Activated CD8-positive, alpha-beta T cell treated with anti-CD3 and anti-CD28 coated beads, Interleukin-2, amount 10 ng/mL, durations not matched to agents 7 days and 5 days (primary cell): Measurements from ENCODE around the gene WDR90. TPM values are rescaled to one million over a fixed set of nuclear protein-coding genes. Genes with fewer than 3 reads are reported as not detected.
"Not testable (repeated sequence)": the region's sequence is repeated elsewhere in the genome, so short reads cannot be mapped to it uniquely, and the experiment has no call there.

ENCODE experiments used
- ATAC-seq: fragments of 150-1000 bp; cut with Tn5 transposase; one replicate; pipeline ENCODE4 v1.10.0; 2021; ENCODE audit warnings: moderate library complexity
- CTCF ChIA-PET: fragments of 350-600 bp; sonication (Branson Sonifier 250); formaldehyde crosslinking; loops from one replicate; lab custom pipeline; 2021; ENCODE audit warnings: antibody characterized with exemption; lab: Charles Lee
- POLR2A ChIA-PET: fragments of 350-600 bp; sonication (Branson Sonifier 250); formaldehyde crosslinking; loops from one replicate; lab custom pipeline; 2021; ENCODE audit warnings: antibody characterized with exemption; lab: Charles Lee
- DNase-seq: peaks from one replicate; pipeline ENCODE4 v3.0.0-alpha.2; 2020
- H3K27ac Mint-ChIP-seq: one replicate; pipeline ENCODE4 v1.8.0; 2021; ENCODE audit warnings: mild to moderate bottlenecking, mixed read lengths
- H3K27me3 Mint-ChIP-seq: one replicate; pipeline ENCODE4 v1.8.0; 2021; ENCODE audit warnings: low read depth, mixed read lengths
- H3K36me3 Mint-ChIP-seq: one replicate; pipeline ENCODE4 v1.8.0; 2021; ENCODE audit warnings: low read depth, mixed read lengths
- H3K4me1 Mint-ChIP-seq: one replicate; pipeline ENCODE4 v1.8.0; 2021; ENCODE audit warnings: low read depth, mixed read lengths
- H3K4me3 Mint-ChIP-seq: one replicate; pipeline ENCODE4 v1.8.0; 2021; ENCODE audit warnings: mild to moderate bottlenecking, mixed read lengths
- H3K9me3 Mint-ChIP-seq: one replicate; pipeline ENCODE4 v1.8.0; 2022; ENCODE audit warnings: mixed read lengths; ENCODE audit not compliant: insufficient read depth
- total RNA-seq, 2 experiments: library from RNA; stranded (reverse); gene quantifications; one replicate each; pipeline ENCODE4 v1.2.3, GENCODE V29; 2021

WDR90 gene
- total RNA-seq, 2 experiments from 2014 or later, result 96.8 to 106 TPM

GRCh38 chr16:710500-711075, 61.4 kb downstream of the WDR90 start:
- no peaks in the 10 kb centered on the region for H3K36me3 Mint-ChIP-seq
- H3K4me1 Mint-ChIP-seq, result peaks cover 6% of the 10 kb centered on the region
- H3K27me3 Mint-ChIP-seq, result peaks cover 26% of the 10 kb centered on the region
- POLR2A ChIA-PET, result no interaction called here
- ATAC-seq (no peak), DNase-seq (no peak)
- CTCF ChIA-PET, result interaction anchor here (1.0 to 3.7 kb wide), 2 partner anchors 25 to 75 kb away, joined by 3 to 51 read pairs; partner anchors contain the start of genes CHTF18 and RPUSD1
- no peak overlapping the region for H3K4me3 Mint-ChIP-seq
- no peak overlapping the region for H3K27ac Mint-ChIP-seq
- H3K9me3 Mint-ChIP-seq, result no peaks in the 10 kb centered on the region

- CTCF ChIA-PET, result interaction anchor here (3.7 kb wide), 1 partner anchor 74 kb away, joined by 51 read pairs; the partner anchor contains the start of genes CHTF18 and RPUSD1
- Mint-ChIP-seq H3K27ac (no peak overlapping the region), H3K36me3 (no peaks in the 10 kb centered on the region), H3K27me3 (peaks cover 26% of the 10 kb centered on the region), H3K4me3 (no peak overlapping the region), H3K9me3 (no peaks in the 10 kb centered on the region), H3K4me1 (peaks cover 9% of the 10 kb centered on the region)
- POLR2A ChIA-PET, result no interaction called here
- DNase-seq, result no peak
- no peak for ATAC-seq
Measured at GRCh38 chr16:711084-711483, 61.9 kb downstream of the WDR90 start.

- POLR2A ChIA-PET, result no interaction called here
- peak; percentile 85 for DNase-seq
- Mint-ChIP-seq H3K4me1 (peaks cover 11% of the 10 kb centered on the region), H3K9me3 (no peaks in the 10 kb centered on the region), H3K27me3 (peaks cover 24% of the 10 kb centered on the region), H3K27ac (no peak overlapping the region), H3K4me3 (no peak overlapping the region), H3K36me3 (no peaks in the 10 kb centered on the region)
- CTCF ChIA-PET, result interaction anchor here (0.7 to 3.7 kb wide), 19 partner anchors 9 to 345 kb away, joined by 3 to 51 read pairs (median 4); partner anchors contain the start of genes ANTKMT, CHTF18, CIAO3 and RPUSD1
- ATAC-seq, result peak; percentile 65
Measured at GRCh38 chr16:711548-712320, 62.6 kb downstream of the WDR90 start.

- CTCF ChIA-PET, result interaction anchor here (0.7 to 3.7 kb wide), 18 partner anchors 8 to 344 kb away, joined by 3 to 51 read pairs (median 4); partner anchors contain the start of genes ANTKMT, CHTF18, CIAO3 and RPUSD1
- H3K36me3 Mint-ChIP-seq, H3K4me3 Mint-ChIP-seq, H3K27ac Mint-ChIP-seq, POLR2A ChIA-PET, ATAC-seq, H3K9me3 Mint-ChIP-seq: not testable (repeated sequence)
- peaks cover 16% of the 10 kb centered on the region for H3K27me3 Mint-ChIP-seq
- DNase-seq, result peak; percentile 61
- peaks cover 11% of the 10 kb centered on the region for H3K4me1 Mint-ChIP-seq
Measured at GRCh38 chr16:712740-713250, 63.6 kb downstream of the WDR90 start.

GRCh38 chr16:714079-714478, 64.9 kb downstream of the WDR90 start:
- CTCF ChIA-PET, result interaction anchor here (1.1 kb wide), 1 partner anchor 71 kb away, joined by 4 read pairs; no protein-coding TSS in a partner anchor
- no peak overlapping the region for H3K4me3 Mint-ChIP-seq
- peaks cover 16% of the 10 kb centered on the region for H3K4me1 Mint-ChIP-seq
- H3K27me3 Mint-ChIP-seq, result peaks cover 10% of the 10 kb centered on the region
- H3K27ac Mint-ChIP-seq, result no peak overlapping the region
- H3K36me3 Mint-ChIP-seq, result no peaks in the 10 kb centered on the region
- no peak for ATAC-seq
- POLR2A ChIA-PET, result interaction anchor here (1.5 kb wide), 1 partner anchor 24 kb away, joined by 6 read pairs; the partner anchor contains the start of gene WDR24
- no peak for DNase-seq
- no peaks in the 10 kb centered on the region for H3K9me3 Mint-ChIP-seq

GRCh38 chr16:714558-715476, 65.7 kb downstream of the WDR90 start, which contains the start of gene METRN:
Gene METRN, plus strand, starts transcription at chr16:715118. Its CDS starts 172 bp downstream, at chr16:715290.
- H3K27ac Mint-ChIP-seq, result no peak within 1 kb of the TSS
- H3K9me3 Mint-ChIP-seq, result no peaks in the 10 kb centered on the region
- DNase-seq (peak; percentile 91), ATAC-seq (peak; percentile 89)
- peaks cover 7% of the 10 kb centered on the region for H3K27me3 Mint-ChIP-seq
- peaks cover 23% of the 10 kb centered on the region for H3K4me1 Mint-ChIP-seq
- POLR2A ChIA-PET, result interaction anchor here (1.0 to 2.3 kb wide), 4 partner anchors 10 to 24 kb away, joined by 3 to 6 read pairs (median 6); partner anchors contain the start of gene WDR24
- no peaks in the 10 kb centered on the region for H3K36me3 Mint-ChIP-seq
- H3K4me3 Mint-ChIP-seq, result peak within 1 kb of the TSS; percentile 43
- CTCF ChIA-PET, result interaction anchor here (1.0 to 2.1 kb wide), 5 partner anchors 18 to 74 kb away, joined by 3 to 6 read pairs (median 3); partner anchors contain the start of genes CHTF18 and RPUSD1

GRCh38 chr16:715477-716199, 66.5 kb downstream of the WDR90 start:
- Mint-ChIP-seq H3K4me1 (peaks cover 31% of the 10 kb centered on the region), H3K4me3 (peak overlapping the region; percentile 43), H3K27ac (no peak overlapping the region), H3K9me3 (no peaks in the 10 kb centered on the region), H3K27me3 (peaks cover 7% of the 10 kb centered on the region), H3K36me3 (no peaks in the 10 kb centered on the region)
- DNase-seq, result no peak
- ATAC-seq, result peak; percentile 17
- ChIA-PET POLR2A (interaction anchor here (0.6 to 2.3 kb wide), 6 partner anchors 11 to 33 kb away, joined by 3 to 6 read pairs (median 4); partner anchors contain the start of gene WDR24), CTCF (interaction anchor here (0.8 to 2.1 kb wide), 12 partner anchors 8 to 73 kb away, joined by 3 to 9 read pairs (median 3); partner anchors contain the start of genes CHTF18, CIAO3 and RPUSD1)

GRCh38 chr16:716200-716568, 67.0 kb downstream of the WDR90 start:
- POLR2A ChIA-PET, result interaction anchor here (0.6 to 2.3 kb wide), 4 partner anchors 12 to 33 kb away, joined by 3 to 6 read pairs (median 4); partner anchors contain the start of gene WDR24
- no peak overlapping the region for H3K27ac Mint-ChIP-seq
- peaks cover 32% of the 10 kb centered on the region for H3K4me1 Mint-ChIP-seq
- no peaks in the 10 kb centered on the region for H3K9me3 Mint-ChIP-seq
- peaks cover 7% of the 10 kb centered on the region for H3K27me3 Mint-ChIP-seq
- H3K36me3 Mint-ChIP-seq, result no peaks in the 10 kb centered on the region
- DNase-seq, result no peak
- ATAC-seq, result no peak
- H3K4me3 Mint-ChIP-seq, result peak overlapping the region; percentile 43
- CTCF ChIA-PET, result interaction anchor here (0.8 to 2.1 kb wide), 9 partner anchors 8 to 72 kb away, joined by 3 to 9 read pairs (median 3); partner anchors contain the start of genes CHTF18, CIAO3 and RPUSD1

GRCh38 chr16:716768-717325, 67.7 kb downstream of the WDR90 start:
- H3K27ac Mint-ChIP-seq, result no peak overlapping the region

More at GRCh38 chr16:716768-717325, 67.7 kb downstream of the WDR90 start:
- DNase-seq (no peak), ATAC-seq (no peak)
- CTCF ChIA-PET, result interaction anchor here (1.2 to 1.9 kb wide), 5 partner anchors 9 to 40 kb away, joined by 3 to 9 read pairs (median 3); partner anchors contain the start of gene CIAO3
- peaks cover 7% of the 10 kb centered on the region for H3K27me3 Mint-ChIP-seq
- H3K4me3 Mint-ChIP-seq, result no peak overlapping the region
- peaks cover 30% of the 10 kb centered on the region for H3K4me1 Mint-ChIP-seq
- POLR2A ChIA-PET, result interaction anchor here (1.4 to 2.3 kb wide), 2 partner anchors 15 to 27 kb away, joined by 4 to 6 read pairs; partner anchors contain the start of gene WDR24
- H3K36me3 Mint-ChIP-seq, result no peaks in the 10 kb centered on the region
- no peaks in the 10 kb centered on the region for H3K9me3 Mint-ChIP-seq
